Measurements from ENCODE around the gene SLC9C2. TPM values are rescaled to one million over a fixed set of nuclear protein-coding genes. Genes with fewer than 3 reads are reported as not detected.

SLC9C2 gene
- total and polyA plus RNA-seq, 2 donors (not counting 1 experiment from before 2014, with no cell fraction given) = not detected

GRCh38 chr1:173553312-173553711 is 49.6 kb downstream of the SLC9C2 start:
- Histone ChIP-seq H3K79me2 (ENCODE audit: control insufficient read depth, insufficient read depth, low read length) (no peaks in the 10 kb centered on the region), H3K9ac (ENCODE audit: insufficient read depth, low read length) (no peak overlapping the region), H3K4me1 (ENCODE audit: control insufficient read depth, extremely low read depth, insufficient read depth, low read length) (no peaks in the 10 kb centered on the region), H3K4me2 (ENCODE audit: extremely low read depth, insufficient read depth, low read length) (no peak overlapping the region), H4K20me1 (ENCODE audit: control insufficient read depth, extremely low read depth, insufficient read depth, low read length) (no peaks in the 10 kb centered on the region), H3K27me3 (ENCODE audit: control insufficient read depth, insufficient read depth, low read length) (no peaks in the 10 kb centered on the region), H3K27ac (ENCODE audit: insufficient read depth, low read length) (no peak overlapping the region), H3K4me3 (replicated peaks in 1 of 4; ENCODE audit: control extremely low read depth in 1 of 4, insufficient read depth in 1 of 4, low read depth in 3 of 4, low read length in 4 of 4) (no peak overlapping the region), H3K36me3 (ENCODE audit: control insufficient read depth, insufficient read depth, low read length) (no peaks in the 10 kb centered on the region), H2AFZ (ENCODE audit: low read length) (no peak overlapping the region), H3K9me3 (ENCODE audit: control insufficient read depth, insufficient read depth, low read depth, low read length) (no peaks in the 10 kb centered on the region)
- no peak for DNase-seq (ENCODE audit: low read depth in 2 of 2)
- no peak for TF ChIP-seq EZH2 (IDR thresholded peaks at IDR 0.05; ENCODE audit: low read length, missing control alignments)
- no peak for TF ChIP-seq CTCF (conservative IDR thresholded peaks at IDR 0.05 in 1 of 2, IDR thresholded peaks at IDR 0.05 in 1 of 2; ENCODE audit: low read depth in 1 of 2, low read length in 2 of 2)

- Histone ChIP-seq H3K4me3 (replicated peaks in 1 of 4; ENCODE audit: control extremely low read depth in 1 of 4, insufficient read depth in 1 of 4, low read depth in 3 of 4, low read length in 4 of 4) (no peak overlapping the region), H3K9me3 (ENCODE audit: control insufficient read depth, insufficient read depth, low read depth, low read length) (no peaks in the 10 kb centered on the region), H3K79me2 (ENCODE audit: control insufficient read depth, insufficient read depth, low read length) (no peaks in the 10 kb centered on the region), H3K9ac (ENCODE audit: insufficient read depth, low read length) (no peak overlapping the region), H2AFZ (ENCODE audit: low read length) (no peak overlapping the region), H3K4me2 (ENCODE audit: extremely low read depth, insufficient read depth, low read length) (no peak overlapping the region), H3K36me3 (ENCODE audit: control insufficient read depth, insufficient read depth, low read length) (no peaks in the 10 kb centered on the region), H3K27ac (ENCODE audit: insufficient read depth, low read length) (no peak overlapping the region), H3K27me3 (ENCODE audit: control insufficient read depth, insufficient read depth, low read length) (no peaks in the 10 kb centered on the region), H3K4me1 (ENCODE audit: control insufficient read depth, extremely low read depth, insufficient read depth, low read length) (no peaks in the 10 kb centered on the region), H4K20me1 (ENCODE audit: control insufficient read depth, extremely low read depth, insufficient read depth, low read length) (no peaks in the 10 kb centered on the region)
- no peak for DNase-seq (ENCODE audit: low read depth in 2 of 2)
- TF ChIP-seq CTCF (conservative IDR thresholded peaks at IDR 0.05 in 1 of 2, IDR thresholded peaks at IDR 0.05 in 1 of 2; ENCODE audit: low read depth in 1 of 2, low read length in 2 of 2) = no peak
- TF ChIP-seq EZH2 (IDR thresholded peaks at IDR 0.05; ENCODE audit: low read length, missing control alignments) = no peak
These were observed 51.2 kb downstream of the SLC9C2 start for GRCh38 chr1:173551699-173552098.

DNA sequence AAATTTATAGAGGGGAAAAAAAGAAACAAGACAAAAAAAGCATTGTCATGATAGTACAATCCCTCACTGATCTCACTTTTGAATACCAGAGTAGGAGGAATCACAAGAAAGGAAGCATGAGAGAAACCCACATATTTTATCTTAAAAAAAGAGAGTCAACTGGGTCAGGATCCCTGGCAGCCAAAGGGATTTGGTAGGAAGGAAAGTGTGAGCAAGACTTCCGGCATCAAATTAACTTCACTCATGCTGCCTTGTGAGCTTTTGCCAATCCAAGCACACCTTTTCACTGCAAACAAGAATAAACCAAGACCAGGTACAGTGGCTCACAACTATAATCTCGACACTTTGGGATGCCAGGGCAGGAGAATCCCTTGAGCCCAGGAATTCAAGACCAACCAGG is 53.1 kb downstream of the SLC9C2 start:
- Histone ChIP-seq H3K4me3 (replicated peaks in 1 of 4; ENCODE audit: control extremely low read depth in 1 of 4, insufficient read depth in 1 of 4, low read depth in 3 of 4, low read length in 4 of 4) (no peak overlapping the region), H3K79me2 (ENCODE audit: control insufficient read depth, insufficient read depth, low read length) (no peaks in the 10 kb centered on the region), H3K4me2 (ENCODE audit: extremely low read depth, insufficient read depth, low read length) (no peak overlapping the region), H2AFZ (ENCODE audit: low read length) (no peak overlapping the region), H3K27me3 (ENCODE audit: control insufficient read depth, insufficient read depth, low read length) (no peaks in the 10 kb centered on the region), H3K36me3 (ENCODE audit: control insufficient read depth, insufficient read depth, low read length) (no peaks in the 10 kb centered on the region), H3K4me1 (ENCODE audit: control insufficient read depth, extremely low read depth, insufficient read depth, low read length) (no peaks in the 10 kb centered on the region), H3K9me3 (ENCODE audit: control insufficient read depth, insufficient read depth, low read depth, low read length) (no peaks in the 10 kb centered on the region), H3K27ac (ENCODE audit: insufficient read depth, low read length) (no peak overlapping the region), H3K9ac (ENCODE audit: insufficient read depth, low read length) (no peak overlapping the region), H4K20me1 (ENCODE audit: control insufficient read depth, extremely low read depth, insufficient read depth, low read length) (no peaks in the 10 kb centered on the region)
- no peak for DNase-seq (ENCODE audit: low read depth in 2 of 2)
- TF ChIP-seq EZH2 (IDR thresholded peaks at IDR 0.05; ENCODE audit: low read length, missing control alignments) (no peak), CTCF (conservative IDR thresholded peaks at IDR 0.05 in 1 of 2, IDR thresholded peaks at IDR 0.05 in 1 of 2; ENCODE audit: low read depth in 1 of 2, low read length in 2 of 2) (no peak)
